Lung (tissue), 12 donors: ENCODE measurements around the gene PLXNA3. TPM values are rescaled to one million over a fixed set of nuclear protein-coding genes. Genes with fewer than 3 reads are reported as not detected.

Source experiments
- ATAC-seq: fragments of 200-7000 bp; cut with Tn5 transposase; one replicate; pipeline ENCODE4 v1.9.1; 2020; ENCODE audit warnings: moderate number of reproducible peaks; ENCODE audit not compliant: insufficient read depth, low FRiP score
- DNase-seq, 3 donors: peaks; one replicate each; pipeline ENCODE4 v3.0.0-alpha.2; 2013 to 2017
- H3K27ac ChIP-seq, 2 donors: one replicate each; pipeline ENCODE4 v1.5.1; 2013; ENCODE audit warnings: mild to moderate bottlenecking in 2 of 2, moderate library complexity in 2 of 2, control low read depth in 1 of 2, inconsistent platforms in 1 of 2, low read depth in 1 of 2, low read length in 1 of 2
- H3K27me3 ChIP-seq, 3 donors: one replicate each; pipeline ENCODE4 v1.5.1; 2013; ENCODE audit warnings: low read length in 2 of 3; ENCODE audit not compliant: control insufficient read depth in 3 of 3, insufficient read depth in 3 of 3
- H3K36me3 ChIP-seq, 4 donors: one replicate each; pipeline ENCODE4 v1.5.1; 2013; ENCODE audit warnings: low read length in 4 of 4, mild to moderate bottlenecking in 1 of 4, moderate library complexity in 1 of 4; ENCODE audit not compliant: control insufficient read depth in 4 of 4, insufficient read depth in 4 of 4
- H3K4me1 ChIP-seq, 5 donors: one replicate each; pipeline ENCODE4 v1.5.1; 2013; ENCODE audit warnings: low read length in 5 of 5, mild to moderate bottlenecking in 2 of 5, moderate library complexity in 1 of 5; ENCODE audit not compliant: control insufficient read depth in 5 of 5, insufficient read depth in 5 of 5
- H3K4me3 ChIP-seq: one replicate; pipeline ENCODE4 v1.5.1; 2013; ENCODE audit warnings: mild to moderate bottlenecking, control low read depth, moderate library complexity
- H3K9ac ChIP-seq, 2 donors: one replicate each; pipeline ENCODE4 v1.5.1; 2013; ENCODE audit warnings: low read length in 2 of 2, control low read depth in 1 of 2; ENCODE audit not compliant: insufficient read depth in 1 of 2
- H3K9me3 ChIP-seq, 4 donors: one replicate each; pipeline ENCODE4 v1.5.1; 2013; ENCODE audit warnings: low read length in 3 of 4, mild to moderate bottlenecking in 1 of 4, moderate library complexity in 1 of 4; ENCODE audit not compliant: control insufficient read depth in 4 of 4, insufficient read depth in 3 of 4
- CTCF ChIP-seq: IDR thresholded peaks from 2 replicates; pipeline ENCODE4 v1.5.1; 2012; ENCODE audit warnings: mild to moderate bottlenecking; ENCODE audit errors: control extremely low read depth, extremely low read depth
- WGBS, 2 donors: extraction: QIAGEN DNeasy Blood & Tissue Kit; methylation state at CpG; one replicate each; pipeline ENCODE4 v1.1.7; 2013; 5-methylcytosine and 5-hydroxymethylcytosine counted together
- polyA plus RNA-seq, 2 donors: library from polyadenylated mRNA; stranded (reverse); fragments of 200-250 nt; gene quantifications; one replicate each; pipeline ENCODE4 v1.2.1, GENCODE V29; 2013
- total RNA-seq, 2 donors: library from RNA; depleted of rRNA in 1 of 2; stranded (reverse); fragments of >200 nt in 1 of 2; gene quantifications; one replicate each; pipeline ENCODE4 v1.2.1, GENCODE V29; 2014 to 2021
- donor health status: control.
- donor health status: control.
- donor health status: Bipolar disorder and iron deficiency.
- donor health status: healthy.
- donor health status: DM: yes; HTN: yes; CAD: no.

The PLXNA3 gene
- total and polyA plus RNA-seq, 4 donors, result 10.2 to 61.1 (median 16.7) TPM

- Histone ChIP-seq H3K4me1 (peaks cover 0 to 10% (median 0%) of the 10 kb centered on the region in 5 donors), H3K9ac (no peak overlapping the region), H3K36me3 (peaks cover 2 to 23% (median 6%) of the 10 kb centered on the region in 4 donors), H3K9me3 (peaks cover 0 to 5% (median 0%) of the 10 kb centered on the region in 4 donors), H3K27ac (no peak overlapping the region), H3K4me3 (no peak overlapping the region), H3K27me3 (no peaks in the 10 kb centered on the region)
- WGBS, 2 donors, result 90 to 91% methylated on average over 12 to 36 of the region's 36 CpGs
- TF ChIP-seq CTCF, result no peak
- ATAC-seq (no peak), DNase-seq (no peak)
Observed at GRCh38 chrX:154463611-154464220, 5.6 kb downstream of the PLXNA3 start.

GRCh38 chrX:154464806-154465365 lies 6.8 kb downstream of the PLXNA3 start:
- peaks cover 2 to 29% (median 7%) of the 10 kb centered on the region in 4 donors for H3K36me3 ChIP-seq

GRCh38 chrX:154465601-154466000 lies 7.5 kb downstream of the PLXNA3 start:
- peaks cover 0 to 7% (median 0%) of the 10 kb centered on the region in 4 donors for H3K9me3 ChIP-seq
- H3K36me3 ChIP-seq, result peaks cover 2 to 30% (median 7%) of the 10 kb centered on the region in 4 donors
- no peak for TF ChIP-seq CTCF
- no peak overlapping the region for H3K27ac ChIP-seq
- 92 to 93% methylated on average over 9 to 14 of the region's 14 CpGs for WGBS, 2 donors
- H3K27me3 ChIP-seq, result no peaks in the 10 kb centered on the region
- no peak overlapping the region for H3K4me3 ChIP-seq
- no peak overlapping the region for H3K9ac ChIP-seq
- DNase-seq, result no peak
- no peak for ATAC-seq
- no peaks in the 10 kb centered on the region for H3K4me1 ChIP-seq

More at GRCh38 chrX:154464806-154465365, 6.8 kb downstream of the PLXNA3 start:
- no peak overlapping the region for H3K4me3 ChIP-seq
- ATAC-seq (no peak), DNase-seq (no peak)
- H3K9ac ChIP-seq, result no peak overlapping the region
- TF ChIP-seq CTCF, result no peak
- no peak overlapping the region for H3K27ac ChIP-seq
- no peaks in the 10 kb centered on the region for H3K27me3 ChIP-seq
- 94 to 98% methylated on average over 19 to 28 of the region's 28 CpGs for WGBS, 2 donors
- H3K9me3 ChIP-seq, result peaks cover 0 to 7% (median 0%) of the 10 kb centered on the region in 4 donors
- H3K4me1 ChIP-seq, result peaks cover 0 to 6% (median 0%) of the 10 kb centered on the region in 5 donors
